SU-DHL-6 (cell line): ENCODE measurements around the gene XKR7.

Source experiments
- H2AFZ ChIP-seq: fragments of 200-600 bp; sonication (generic); 2 replicates; pipeline ENCODE4 v1.6.1; 2014; ENCODE audit warnings: low read depth, mild to moderate bottlenecking, moderate library complexity, mixed read lengths, antibody characterized with exemption, low read length; ENCODE audit not compliant: severe bottlenecking
- H3F3A ChIP-seq: fragments of 200-600 bp; shearing (Covaris generic); 2 replicates; pipeline ENCODE4 v1.6.0; 2016; ENCODE audit warnings: antibody characterized with exemption, mild to moderate bottlenecking; ENCODE audit not compliant: insufficient read depth
- H3K27ac ChIP-seq: fragments of 200-600 bp; sonication (generic); 2 replicates; pipeline ENCODE4 v1.5.1; 2016; ENCODE audit warnings: low read depth, mild to moderate bottlenecking, low read length, moderate library complexity, mixed read lengths
- H3K27me3 ChIP-seq: fragments of 200-600 bp; sonication (generic), shearing (Covaris generic); 2 replicates; pipeline ENCODE4 v1.6.0; 2014; ENCODE audit warnings: mild to moderate bottlenecking, low read length
- H3K36me3 ChIP-seq: fragments of 200-600 bp; sonication (generic); 2 replicates; pipeline ENCODE4 v1.6.1; 2014; ENCODE audit warnings: mild to moderate bottlenecking, low read length, mixed read lengths
- H3K4me2 ChIP-seq: fragments of 300-600, 200-600 bp; shearing (Covaris generic), sonication (generic); 2 replicates; pipeline ENCODE4 v1.6.0; 2014; ENCODE audit warnings: low read length, low read depth, mild to moderate bottlenecking; ENCODE audit not compliant: poor library complexity, severe bottlenecking
- H3K4me3 ChIP-seq: fragments of 200-600 bp; sonication (generic); 2 replicates; pipeline ENCODE4 v1.5.1; 2014; ENCODE audit warnings: antibody characterized with exemption, low read length, mild to moderate bottlenecking, mixed read lengths; ENCODE audit not compliant: insufficient read depth, poor library complexity, severe bottlenecking
- H3K79me2 ChIP-seq: fragments of 200-600 bp; sonication (generic); 2 replicates; pipeline ENCODE4 v1.6.1; 2014; ENCODE audit warnings: mild to moderate bottlenecking, low read length, moderate library complexity; ENCODE audit not compliant: insufficient read depth
- H3K9ac ChIP-seq: fragments of 200-600 bp; sonication (generic); 2 replicates; pipeline ENCODE4 v1.7.0; 2014; ENCODE audit warnings: mild to moderate bottlenecking, low read length
- H3K9me2 ChIP-seq: fragments of 200-600 bp; sonication (generic); replicated peaks from 2 replicates; pipeline ENCODE4 v1.6.1; 2014; ENCODE audit warnings: low read length; ENCODE audit not compliant: insufficient read depth
- H3K9me3 ChIP-seq: fragments of 200-600 bp; sonication (generic); 2 replicates; pipeline ENCODE4 v1.6.1; 2014; ENCODE audit warnings: low read length, mixed read lengths; ENCODE audit not compliant: insufficient read depth
- H4K20me1 ChIP-seq: fragments of 200-600 bp; sonication (generic); 2 replicates; pipeline ENCODE4 v1.6.1; 2014; ENCODE audit warnings: low read depth, mild to moderate bottlenecking, antibody characterized with exemption, low read length, moderate library complexity, mixed read lengths
- EZH2phosphoT487 ChIP-seq: fragments of 200-600 bp; sonication (generic), shearing (Covaris generic); conservative IDR thresholded peaks from 2 replicates; pipeline ENCODE4 v1.6.1; 2018; ENCODE audit warnings: mild to moderate bottlenecking, antibody characterized with exemption, low read length, moderate library complexity, mixed read lengths
- TF ChIP-seq, protein P1 (sequence below): fragments of 200-600 bp; sonication (generic); IDR thresholded peaks from one replicate; pipeline ENCODE4 v1.5.1; 2017; ENCODE audit warnings: antibody characterized with exemption, mild to moderate bottlenecking, low read length, moderate library complexity; ENCODE audit not compliant: insufficient read depth, poor library complexity, severe bottlenecking

XKR7 gene

DNA sequence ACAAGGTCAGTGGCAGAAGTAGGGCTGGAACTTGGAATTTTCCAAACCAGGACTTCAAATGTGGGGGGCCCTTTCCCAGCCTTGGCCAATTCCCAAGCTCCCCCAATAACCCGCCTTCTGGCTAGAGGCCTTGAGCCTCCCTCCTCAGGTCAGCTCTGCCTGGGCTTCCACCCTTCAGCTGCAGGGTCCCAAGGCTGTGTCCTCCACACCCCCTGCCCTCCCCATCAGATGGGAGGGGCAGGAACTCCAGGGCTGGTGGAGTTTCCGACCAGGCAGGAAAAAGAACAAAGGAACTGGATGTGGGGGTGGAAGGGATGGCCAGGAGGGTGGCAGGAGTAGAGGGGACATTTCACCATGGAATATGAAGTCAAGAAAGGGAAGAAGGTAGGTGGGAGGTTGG lies 42.1 kb downstream of the XKR7 start, which contains the start of gene CCM2L:
Gene CCM2L, plus strand, starts transcription at position 338 of the 400 bp plus-strand sequence. Its CDS starts 17 bp downstream, at position 355.
- Histone ChIP-seq H3K9me2 (no peaks in the 10 kb centered on the region), H4K20me1 (no peaks in the 10 kb centered on the region), H3F3A (no peaks in the 10 kb centered on the region), H3K27ac (no peak within 1 kb of the TSS), H3K9ac (no peak within 1 kb of the TSS), H3K4me2 (no peak within 1 kb of the TSS), H3K36me3 (no peaks in the 10 kb centered on the region), H3K9me3 (no peaks in the 10 kb centered on the region), H3K4me3 (no peak within 1 kb of the TSS), H3K27me3 (no peaks in the 10 kb centered on the region), H2AFZ (no peak within 1 kb of the TSS), H3K79me2 (no peaks in the 10 kb centered on the region)
- TF ChIP-seq, protein P1, sequence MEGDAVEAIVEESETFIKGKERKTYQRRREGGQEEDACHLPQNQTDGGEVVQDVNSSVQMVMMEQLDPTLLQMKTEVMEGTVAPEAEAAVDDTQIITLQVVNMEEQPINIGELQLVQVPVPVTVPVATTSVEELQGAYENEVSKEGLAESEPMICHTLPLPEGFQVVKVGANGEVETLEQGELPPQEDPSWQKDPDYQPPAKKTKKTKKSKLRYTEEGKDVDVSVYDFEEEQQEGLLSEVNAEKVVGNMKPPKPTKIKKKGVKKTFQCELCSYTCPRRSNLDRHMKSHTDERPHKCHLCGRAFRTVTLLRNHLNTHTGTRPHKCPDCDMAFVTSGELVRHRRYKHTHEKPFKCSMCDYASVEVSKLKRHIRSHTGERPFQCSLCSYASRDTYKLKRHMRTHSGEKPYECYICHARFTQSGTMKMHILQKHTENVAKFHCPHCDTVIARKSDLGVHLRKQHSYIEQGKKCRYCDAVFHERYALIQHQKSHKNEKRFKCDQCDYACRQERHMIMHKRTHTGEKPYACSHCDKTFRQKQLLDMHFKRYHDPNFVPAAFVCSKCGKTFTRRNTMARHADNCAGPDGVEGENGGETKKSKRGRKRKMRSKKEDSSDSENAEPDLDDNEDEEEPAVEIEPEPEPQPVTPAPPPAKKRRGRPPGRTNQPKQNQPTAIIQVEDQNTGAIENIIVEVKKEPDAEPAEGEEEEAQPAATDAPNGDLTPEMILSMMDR, result no peak
- no peak for TF ChIP-seq EZH2phosphoT487

DNA sequence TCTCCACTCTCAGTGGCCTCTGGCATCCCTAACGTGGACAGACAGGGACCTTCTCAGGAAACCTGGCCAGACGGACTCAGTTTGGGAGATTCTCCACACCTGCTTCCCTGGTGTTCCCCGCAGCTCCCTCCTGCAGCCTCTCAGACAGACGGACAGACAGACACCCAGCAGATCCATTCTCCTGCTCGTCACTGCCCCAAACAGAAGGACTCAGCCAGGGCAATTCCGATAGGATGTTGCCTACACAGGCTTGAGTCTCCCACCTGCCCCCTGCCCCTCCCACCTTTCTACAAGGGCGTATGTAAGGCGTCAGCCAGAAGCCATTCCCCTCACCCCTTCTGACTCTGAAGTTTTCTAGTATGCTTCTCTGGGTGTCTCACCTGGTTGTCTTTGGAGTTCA lies 42.7 kb downstream of the XKR7 start:
- Histone ChIP-seq H3K4me2 (no peak overlapping the region), H3F3A (no peaks in the 10 kb centered on the region), H4K20me1 (no peaks in the 10 kb centered on the region), H3K79me2 (no peaks in the 10 kb centered on the region), H3K9ac (no peak overlapping the region), H2AFZ (no peak overlapping the region), H3K4me3 (no peak overlapping the region), H3K27ac (no peak overlapping the region), H3K9me2 (no peaks in the 10 kb centered on the region), H3K27me3 (no peaks in the 10 kb centered on the region), H3K9me3 (no peaks in the 10 kb centered on the region), H3K36me3 (no peaks in the 10 kb centered on the region)
- TF ChIP-seq, protein P1, result no peak
- no peak for TF ChIP-seq EZH2phosphoT487

DNA sequence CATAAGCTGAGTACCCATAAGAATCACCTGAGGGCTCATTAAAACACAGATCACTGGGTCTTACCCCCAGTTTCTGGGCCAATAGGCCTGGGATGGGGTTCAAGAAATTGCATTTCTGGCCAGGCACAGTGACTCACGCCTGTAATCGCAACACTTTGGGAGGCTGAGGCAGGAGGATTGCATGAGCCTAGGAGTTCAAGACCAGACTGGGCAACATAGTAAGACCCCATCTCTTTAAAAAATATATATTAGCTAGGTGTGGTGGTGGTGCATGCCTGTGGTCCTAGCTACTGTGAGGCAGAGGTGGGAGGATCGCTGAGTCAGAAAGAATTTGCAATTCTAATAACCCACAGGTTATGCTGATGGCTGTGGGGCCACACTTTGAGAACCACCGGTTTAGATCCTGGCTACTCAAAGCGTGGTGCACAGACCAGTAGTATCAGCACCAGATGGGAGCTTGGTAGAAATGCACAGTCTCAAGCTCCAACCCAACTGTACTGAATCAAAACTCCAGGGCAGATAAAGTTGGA lies 44.3 kb downstream of the XKR7 start:
- no peak overlapping the region for H3K4me2 ChIP-seq
- H3K9ac ChIP-seq, result no peak overlapping the region
- H2AFZ ChIP-seq, result no peak overlapping the region
- H4K20me1 ChIP-seq, result no peaks in the 10 kb centered on the region
- H3K9me3 ChIP-seq, result no peaks in the 10 kb centered on the region
- 0 out of 2 replicates have a peak, but pooled peaks cover 1% of the 10 kb centered on the region for H3F3A ChIP-seq
- no peaks in the 10 kb centered on the region for H3K9me2 ChIP-seq
- H3K79me2 ChIP-seq, result no peaks in the 10 kb centered on the region
- no peaks in the 10 kb centered on the region for H3K27me3 ChIP-seq
- H3K36me3 ChIP-seq, result no peaks in the 10 kb centered on the region
- no peak overlapping the region for H3K27ac ChIP-seq
- H3K4me3 ChIP-seq, result no peak overlapping the region
- TF ChIP-seq, protein P1, result no peak
- TF ChIP-seq EZH2phosphoT487, result no peak
